ENCODE measurements around the gene MOV10. TPM values are rescaled to one million over a fixed set of nuclear protein-coding genes. Genes with fewer than 3 reads are reported as not detected.

MOV10 gene
- polyA plus RNA-seq, 1 donor (not counting 4 experiments of a cell fraction or from before 2014, with no cell fraction given): 28.6 TPM

- dilution Hi-C loops (cut with MboI; ENCODE audit: extremely low pct_ligation_motif_present, low sequenced_read_pairs): no loop called here
- peak overlapping the region; percentile 46 for H3K4me2 ChIP-seq (ENCODE audit: control insufficient read depth, extremely low read depth, insufficient read depth, low read depth, low read length)
Measured at GRCh38 chr1:112721966-112722524, 47.6 kb downstream of the MOV10 start.

GRCh38 chr1:112722601-112723510, 48.4 kb downstream of the MOV10 start:
- Histone ChIP-seq H3K27me3 (ENCODE audit: control insufficient read depth, extremely low read depth, insufficient read depth, low read length) (no peaks in the 10 kb centered on the region), H3K4me3 (ENCODE audit: control insufficient read depth in 2 of 3, extremely low read depth in 1 of 3, insufficient read depth in 2 of 3, low read depth in 1 of 3, low read length in 3 of 3) (no peak overlapping the region), H3K27ac (ENCODE audit: control insufficient read depth, insufficient read depth, low read length) (no peak overlapping the region), H3K36me3 (ENCODE audit: control insufficient read depth in 2 of 2, extremely low read depth in 1 of 2, insufficient read depth in 2 of 2, low read length in 2 of 2) (no peaks in the 10 kb centered on the region), H3K4me2 (ENCODE audit: control insufficient read depth, extremely low read depth, insufficient read depth, low read depth, low read length) (peak overlapping the region; percentile 46), H3K9me3 (ENCODE audit: control insufficient read depth, low read depth, low read length) (no peaks in the 10 kb centered on the region), H3K9ac (ENCODE audit: control insufficient read depth, extremely low read depth, insufficient read depth, low read length) (peak overlapping the region; percentile 7), H3K79me2 (ENCODE audit: control insufficient read depth, insufficient read depth, low read length) (no peaks in the 10 kb centered on the region), H4K20me1 (ENCODE audit: control insufficient read depth, extremely low read depth, insufficient read depth, low read length) (no peaks in the 10 kb centered on the region), H2AFZ (ENCODE audit: control insufficient read depth, low read length) (peak overlapping the region; percentile 81), H3K9me1 (ENCODE audit: control insufficient read depth, extremely low read depth, insufficient read depth, low read length) (peaks cover 2% of the 10 kb centered on the region), H3K4me1 (ENCODE audit: control insufficient read depth, extremely low read depth, insufficient read depth, low read length) (peaks cover 18% of the 10 kb centered on the region)
- no peak for FAIRE-seq
- TF ChIP-seq EZH2 (IDR thresholded peaks at IDR 0.05; ENCODE audit: low read length) (no peak), CTCF (optimal IDR thresholded peaks at IDR 0.05 in 1 of 3, IDR thresholded peaks at IDR 0.05 in 1 of 3, conservative IDR thresholded peaks at IDR 0.05 in 1 of 3; ENCODE audit: extremely low read depth in 1 of 3, insufficient read depth in 2 of 3, low read length in 3 of 3) (no peak)
- no peak for DNase-seq (ENCODE audit: low read depth, low spot score)
- dilution Hi-C loops (cut with MboI; ENCODE audit: extremely low pct_ligation_motif_present, low sequenced_read_pairs): no loop called here

More at GRCh38 chr1:112721966-112722524, 47.6 kb downstream of the MOV10 start:
- FAIRE-seq (no peak), DNase-seq (ENCODE audit: low read depth, low spot score) (no peak)
- no peaks in the 10 kb centered on the region for H4K20me1 ChIP-seq (ENCODE audit: control insufficient read depth, extremely low read depth, insufficient read depth, low read length)
- H3K9me1 ChIP-seq (ENCODE audit: control insufficient read depth, extremely low read depth, insufficient read depth, low read length): peaks cover 2% of the 10 kb centered on the region
- no peaks in the 10 kb centered on the region for H3K27me3 ChIP-seq (ENCODE audit: control insufficient read depth, extremely low read depth, insufficient read depth, low read length)
- H3K79me2 ChIP-seq (ENCODE audit: control insufficient read depth, insufficient read depth, low read length): no peaks in the 10 kb centered on the region
- no peak overlapping the region for H3K27ac ChIP-seq (ENCODE audit: control insufficient read depth, insufficient read depth, low read length)
- no peak for TF ChIP-seq CTCF (optimal IDR thresholded peaks at IDR 0.05 in 1 of 3, IDR thresholded peaks at IDR 0.05 in 1 of 3, conservative IDR thresholded peaks at IDR 0.05 in 1 of 3; ENCODE audit: extremely low read depth in 1 of 3, insufficient read depth in 2 of 3, low read length in 3 of 3)
- TF ChIP-seq EZH2 (IDR thresholded peaks at IDR 0.05; ENCODE audit: low read length): no peak
- H3K4me1 ChIP-seq (ENCODE audit: control insufficient read depth, extremely low read depth, insufficient read depth, low read length): peaks cover 18% of the 10 kb centered on the region
- H2AFZ ChIP-seq (ENCODE audit: control insufficient read depth, low read length): peak overlapping the region; percentile 81
- peak overlapping the region; percentile 7 for H3K9ac ChIP-seq (ENCODE audit: control insufficient read depth, extremely low read depth, insufficient read depth, low read length)
- no peak overlapping the region for H3K4me3 ChIP-seq (ENCODE audit: control insufficient read depth in 2 of 3, extremely low read depth in 1 of 3, insufficient read depth in 2 of 3, low read depth in 1 of 3, low read length in 3 of 3)
- no peaks in the 10 kb centered on the region for H3K36me3 ChIP-seq (ENCODE audit: control insufficient read depth in 2 of 2, extremely low read depth in 1 of 2, insufficient read depth in 2 of 2, low read length in 2 of 2)
- H3K9me3 ChIP-seq (ENCODE audit: control insufficient read depth, low read depth, low read length): no peaks in the 10 kb centered on the region
